GM18861 (cell line): ENCODE results near the gene WFDC9.
"Not testable (repeated sequence)": the region's sequence is repeated elsewhere in the genome, so short reads cannot be mapped to it uniquely, and the experiment has no call there.

ENCODE experiments used
- ATAC-seq: cut with Tn5 transposase; IDR thresholded peaks from one replicate; pipeline ENCODE4 v1.9.1; 2021; ENCODE audit not compliant: unreplicated experiment

Gene WFDC9

DNA sequence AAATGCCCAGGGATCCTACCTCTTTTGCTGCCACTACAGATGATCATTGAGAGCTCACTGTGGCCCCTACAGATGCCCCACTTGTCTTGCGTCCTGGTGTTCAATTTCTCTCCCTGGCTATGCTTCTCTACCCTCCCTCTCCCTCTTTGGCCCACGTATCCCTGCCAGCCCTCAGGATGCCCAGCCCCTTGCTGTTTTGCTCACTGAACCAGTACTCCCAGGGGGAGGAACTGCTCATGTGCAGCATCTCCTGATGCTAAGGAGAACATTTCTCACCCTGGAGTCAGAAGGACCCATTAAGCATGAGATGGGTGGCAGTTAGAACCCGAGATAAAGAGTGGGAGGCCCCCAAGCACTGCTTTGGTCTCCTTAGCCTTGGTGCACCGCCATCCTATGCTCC lies at the start of gene WFDC9:
Gene WFDC9 (minus strand): TSS at position 101 of the 400 bp plus-strand sequence. CDS start 21,103 bp downstream, outside the sequence.
- no peak for ATAC-seq

DNA sequence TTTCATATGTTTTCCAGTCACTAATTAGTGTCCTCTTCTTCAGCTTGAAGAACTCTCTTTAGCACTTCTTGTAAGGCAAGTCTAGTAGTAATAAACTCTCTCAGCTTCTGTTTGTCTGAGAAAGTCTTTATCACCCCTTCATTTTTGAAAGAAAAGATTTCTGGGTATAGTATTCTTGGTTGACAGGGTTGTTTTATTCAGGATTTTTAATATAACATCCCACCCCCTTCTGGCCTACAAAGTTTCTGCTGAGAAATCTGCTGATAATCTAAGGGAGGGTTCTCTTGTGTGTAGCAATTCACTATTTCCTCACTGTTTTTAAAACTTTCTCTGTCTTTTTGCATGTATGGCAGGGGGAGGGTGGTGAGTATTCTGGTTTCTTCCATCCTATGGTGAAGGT lies 48.6 kb upstream of the WFDC9 start:
- no peak for ATAC-seq

DNA sequence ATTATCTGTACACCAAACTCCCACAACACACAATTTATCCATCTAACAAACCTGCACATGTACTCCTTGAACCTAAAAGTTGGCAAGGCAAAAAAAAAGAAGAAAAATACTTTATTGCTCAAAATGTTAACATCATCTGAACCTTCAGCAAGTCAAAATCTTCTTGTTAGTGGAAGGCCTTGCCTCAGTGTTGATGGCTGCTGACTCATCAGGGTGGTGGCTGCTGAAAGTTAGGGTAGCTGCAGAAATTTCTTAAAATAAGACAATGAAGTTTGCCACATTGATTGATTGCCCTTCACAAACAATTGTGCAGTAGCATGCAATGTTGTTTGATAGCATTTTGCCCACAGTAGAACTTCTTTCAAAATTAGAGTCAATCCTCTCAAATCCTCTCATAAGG lies 41.7 kb upstream of the WFDC9 start:
- ATAC-seq = no peak

DNA sequence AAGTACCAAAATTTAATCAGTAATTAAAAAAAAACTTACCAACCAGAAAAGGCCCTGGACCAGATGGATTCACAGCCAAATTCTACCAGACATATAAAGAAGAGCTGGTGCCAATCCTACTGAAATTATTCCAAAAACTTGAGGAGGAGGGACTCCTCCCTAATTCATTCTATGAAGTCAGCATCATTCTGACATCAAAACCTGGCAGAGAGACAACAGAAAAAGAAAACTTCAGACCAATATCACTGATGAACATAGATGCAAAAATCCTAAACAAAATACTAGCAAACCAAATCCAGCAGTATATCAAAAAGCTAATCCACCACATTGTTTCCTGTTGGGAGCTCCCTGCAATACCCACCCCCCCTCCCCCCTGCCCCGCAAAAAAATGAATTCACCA lies 39.1 kb upstream of the WFDC9 start, which contains the start of gene WFDC11:
Gene WFDC11 (minus strand): TSS at position 101 of the 400 bp plus-strand sequence. CDS start 19,639 bp downstream, outside the sequence.
- ATAC-seq = no peak

DNA sequence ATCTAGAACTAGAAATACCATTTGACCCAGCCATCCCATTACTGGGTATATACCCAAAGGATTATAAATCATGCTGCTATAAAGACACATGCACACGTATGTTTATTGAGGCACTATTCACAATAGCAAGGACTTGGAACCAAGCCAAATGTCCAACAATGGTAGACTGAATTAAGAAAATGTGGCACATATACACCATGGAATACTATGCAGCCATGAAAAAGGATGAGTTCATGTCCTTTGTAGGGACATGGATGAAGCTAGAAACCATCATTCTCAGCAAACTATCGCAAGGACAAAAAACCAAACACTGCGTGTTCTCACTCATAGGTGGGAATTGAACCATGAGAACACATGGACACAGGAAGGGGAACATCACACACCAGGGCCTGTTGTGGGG lies 26.0 kb upstream of the WFDC9 start:
- not testable (repeated sequence) for ATAC-seq

DNA sequence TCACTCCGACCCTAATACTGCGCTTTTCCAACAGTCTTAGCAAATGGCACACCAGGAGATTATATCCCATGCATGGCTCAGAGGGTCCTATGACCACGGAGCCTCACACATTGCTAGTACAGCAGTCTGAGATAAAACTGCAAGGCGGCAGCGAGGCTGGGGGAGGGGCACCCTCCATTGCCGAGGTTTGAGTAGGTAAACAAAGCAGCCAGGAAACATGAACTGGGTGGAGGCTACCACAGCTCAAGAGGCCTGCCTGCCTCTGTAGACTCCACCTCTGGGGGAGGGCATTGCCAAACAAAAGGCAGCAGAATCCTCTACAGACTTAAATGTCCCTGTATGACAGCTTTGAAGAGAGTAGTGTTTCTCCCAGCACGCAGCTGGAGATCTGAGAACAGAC lies 20.6 kb upstream of the WFDC9 start:
- ATAC-seq = not testable (repeated sequence)

DNA sequence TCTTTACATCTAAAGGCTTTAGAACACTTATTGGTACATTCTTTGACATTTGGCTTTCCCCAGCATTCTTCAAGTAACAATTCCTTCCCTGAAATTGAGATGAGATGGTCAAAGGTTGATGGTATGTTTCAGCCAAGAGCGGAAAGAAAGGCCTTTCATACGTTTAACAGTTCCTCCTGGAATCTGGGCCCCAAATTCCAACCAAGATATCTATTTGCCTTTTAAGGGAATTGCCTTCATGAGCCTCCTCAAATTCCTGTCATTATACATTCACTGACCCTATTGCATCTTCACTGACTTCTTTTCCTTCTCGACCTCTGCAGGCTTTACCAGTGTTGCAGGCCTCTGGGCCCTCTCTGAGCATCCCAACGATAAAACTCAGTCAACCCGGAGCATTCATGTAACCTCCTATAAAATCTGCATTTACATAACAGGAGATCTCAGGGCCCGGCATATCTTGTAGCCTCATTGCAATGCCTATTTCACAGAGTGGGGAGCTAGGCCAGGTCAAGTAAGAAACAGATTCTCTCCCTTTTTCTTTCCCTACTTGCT lies 18.3 kb upstream of the WFDC9 start:
- no peak for ATAC-seq

DNA sequence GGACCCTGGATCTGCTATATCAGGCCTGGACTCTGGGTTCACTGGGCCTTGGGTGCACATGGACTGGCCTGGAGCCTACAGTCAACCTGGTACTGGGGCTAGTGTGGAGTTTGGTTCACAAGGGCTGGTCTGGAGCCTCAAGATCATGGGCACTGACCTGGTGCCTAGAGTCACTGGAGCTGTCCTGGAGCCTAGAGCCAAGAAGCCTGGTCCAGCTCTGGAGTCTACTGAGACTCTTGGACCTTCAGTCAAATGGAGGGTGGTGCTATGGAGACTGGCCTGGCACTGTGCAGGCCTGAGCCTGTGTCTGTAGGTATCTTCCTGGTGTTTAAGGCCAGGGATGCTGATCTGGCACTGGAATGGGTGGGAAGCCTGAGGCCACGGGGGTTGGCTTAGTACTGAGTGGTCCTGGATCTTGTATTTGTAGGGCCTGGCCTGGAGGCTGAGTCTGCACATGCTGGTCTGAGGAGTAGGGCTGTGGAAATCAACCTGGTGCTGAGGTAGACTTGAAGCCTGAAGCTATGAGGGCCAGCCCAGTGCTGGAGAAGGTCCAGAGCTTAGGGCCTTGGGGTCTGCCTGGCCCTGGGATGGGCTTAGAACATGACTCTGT lies 16.5 kb upstream of the WFDC9 start:
- no peak for ATAC-seq

DNA sequence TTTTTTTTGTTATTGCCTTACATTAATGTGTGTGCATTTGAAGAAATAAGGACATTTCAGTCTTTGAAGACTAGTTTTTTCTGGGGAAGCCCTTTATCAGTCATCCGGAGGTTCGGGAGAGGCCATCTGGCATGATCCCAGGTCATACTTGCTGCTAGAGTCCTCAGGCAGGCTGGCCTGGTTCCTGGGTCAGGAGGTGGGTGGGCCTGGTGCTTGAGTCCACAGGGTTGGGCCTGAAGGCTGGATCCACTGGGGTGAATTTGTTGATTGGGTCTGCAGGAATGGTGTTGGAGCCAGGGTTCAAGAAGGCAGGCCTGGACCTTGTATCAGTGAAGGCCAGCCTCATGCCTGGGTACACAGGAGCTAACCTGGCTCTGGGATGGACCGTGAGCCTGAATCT lies 15.8 kb upstream of the WFDC9 start:
- no peak for ATAC-seq

DNA sequence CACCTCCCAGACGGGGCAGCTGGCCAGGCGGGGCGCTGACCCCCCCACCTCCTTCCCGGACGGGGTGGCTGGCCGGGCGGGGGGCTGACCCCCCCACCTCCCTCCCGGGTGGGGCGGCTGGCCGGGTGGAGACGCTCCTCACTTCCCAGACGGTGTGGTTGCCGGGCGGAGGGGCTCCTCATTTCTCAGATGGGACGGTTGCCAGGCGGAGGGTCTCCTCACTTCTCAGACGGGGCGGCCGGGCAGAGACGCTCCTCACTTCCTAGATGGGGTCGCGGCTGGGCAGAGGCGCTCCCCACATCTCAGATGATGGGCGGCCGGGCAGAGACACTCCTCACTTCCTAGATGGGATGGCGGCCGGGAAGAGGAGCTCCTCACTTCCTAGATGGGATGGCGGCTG lies 14.8 kb upstream of the WFDC9 start:
- ATAC-seq = not testable (repeated sequence)

DNA sequence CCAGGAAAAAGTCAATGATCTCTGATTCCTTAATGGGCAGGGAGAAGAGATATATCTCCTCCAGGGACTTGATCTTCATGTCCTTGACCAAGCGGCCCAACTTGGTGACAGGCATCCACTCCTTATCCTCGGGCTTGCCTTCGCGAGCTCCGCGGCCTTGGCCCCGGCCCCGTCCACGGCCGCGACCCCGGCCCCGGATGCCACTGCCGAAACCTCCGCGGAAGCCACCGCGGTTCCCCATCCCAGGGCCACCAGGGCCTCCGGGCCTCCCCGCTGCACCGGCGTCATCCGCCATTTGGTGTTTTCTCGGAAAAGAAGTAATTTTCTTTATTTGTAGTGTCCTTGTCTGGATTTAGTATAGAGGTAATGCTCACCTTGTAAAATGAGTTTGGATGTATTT lies 10.0 kb upstream of the WFDC9 start:
- not testable (repeated sequence) for ATAC-seq

DNA sequence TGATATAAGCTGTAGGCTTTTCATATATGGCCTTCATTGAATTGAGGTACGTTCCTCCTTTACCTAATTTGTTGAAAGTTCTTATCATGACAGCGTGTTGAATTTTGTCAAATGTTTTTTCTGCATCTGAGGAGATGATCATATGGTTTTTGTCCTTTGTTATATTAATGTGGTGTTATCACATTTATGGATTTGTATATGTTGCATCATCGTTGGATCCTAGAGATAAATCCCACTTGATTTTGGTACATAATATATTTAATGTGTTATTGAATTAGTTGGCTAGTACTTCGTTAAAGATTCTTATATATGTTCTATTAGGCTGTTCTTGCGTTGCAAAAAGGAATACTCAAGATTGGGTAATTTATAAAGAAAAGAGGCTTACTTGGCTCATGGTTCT lies 8.6 kb upstream of the WFDC9 start:
- ATAC-seq = no peak

DNA sequence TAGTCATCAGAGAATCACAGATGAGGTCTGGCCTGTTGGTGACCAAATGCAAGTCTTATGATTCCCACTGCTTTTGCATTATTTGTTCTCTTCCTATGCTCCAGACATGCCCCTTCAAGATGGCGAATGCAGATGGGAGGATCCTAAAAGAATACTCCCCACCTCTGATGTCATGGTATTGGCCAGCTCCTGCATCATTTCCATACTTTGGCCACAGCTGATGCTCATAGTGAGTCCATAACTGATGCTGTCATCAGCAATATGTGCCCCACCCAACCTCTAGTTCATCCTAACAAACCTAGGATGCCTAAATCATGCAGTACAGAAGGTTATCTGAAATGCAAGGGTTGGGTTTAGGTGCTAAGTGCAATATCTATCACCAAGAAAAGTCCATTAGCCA lies 5.4 kb upstream of the WFDC9 start:
- no peak for ATAC-seq

DNA sequence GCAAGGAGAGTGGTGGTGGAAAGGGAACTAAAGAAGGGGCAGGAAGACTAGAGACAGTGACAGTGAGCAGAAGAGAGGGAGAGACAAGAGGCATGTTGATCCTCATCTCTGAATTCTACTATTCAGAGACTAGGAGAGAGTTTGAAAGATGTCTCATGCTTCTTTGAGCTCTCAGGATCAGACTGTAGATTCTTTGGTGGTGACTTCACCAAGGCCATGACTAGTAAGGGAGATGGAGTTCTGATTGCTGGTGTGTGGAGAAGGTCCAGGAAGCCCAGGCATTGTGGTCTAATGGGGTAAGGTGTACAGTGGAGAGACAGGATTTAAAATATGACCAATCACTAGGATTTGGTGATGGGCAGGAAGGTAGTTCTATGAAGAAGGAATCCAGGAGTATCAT lies 713 bp downstream of the WFDC9 start:
- ATAC-seq = no peak

DNA sequence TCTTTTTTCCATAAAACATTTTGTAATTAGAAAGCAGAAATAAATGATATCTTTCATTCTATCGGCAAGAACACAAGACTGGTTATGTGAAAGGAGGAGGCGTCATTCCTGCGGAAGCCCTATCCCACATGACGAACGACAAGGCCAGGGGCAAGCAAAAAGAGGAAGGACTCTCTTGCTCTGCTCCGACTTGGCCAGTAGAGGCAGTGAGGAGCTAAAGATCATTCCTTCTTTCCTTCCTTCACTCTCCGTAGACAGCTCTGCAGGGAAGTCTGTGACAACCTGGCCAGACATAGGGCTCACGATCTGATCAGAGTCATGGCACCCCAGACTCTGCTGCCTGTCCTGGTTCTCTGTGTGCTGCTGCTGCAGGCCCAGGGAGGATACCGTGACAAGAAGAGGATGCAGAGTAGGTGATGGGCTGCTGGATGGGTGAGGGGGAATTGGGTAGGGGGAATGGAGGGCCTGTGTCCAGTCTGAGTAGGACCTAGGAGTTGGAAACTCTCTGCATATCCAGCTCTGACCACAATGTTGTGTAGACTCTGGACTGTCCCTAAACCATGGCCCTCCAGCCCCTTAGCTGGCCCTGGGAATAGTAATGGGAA lies 1.5 kb downstream of the WFDC9 start, which contains the start of gene WFDC10A:
Gene WFDC10A (plus strand): TSS at position 244 of the 605 bp plus-strand sequence. CDS start 75 bp downstream, at position 319.
- ATAC-seq = no peak

DNA sequence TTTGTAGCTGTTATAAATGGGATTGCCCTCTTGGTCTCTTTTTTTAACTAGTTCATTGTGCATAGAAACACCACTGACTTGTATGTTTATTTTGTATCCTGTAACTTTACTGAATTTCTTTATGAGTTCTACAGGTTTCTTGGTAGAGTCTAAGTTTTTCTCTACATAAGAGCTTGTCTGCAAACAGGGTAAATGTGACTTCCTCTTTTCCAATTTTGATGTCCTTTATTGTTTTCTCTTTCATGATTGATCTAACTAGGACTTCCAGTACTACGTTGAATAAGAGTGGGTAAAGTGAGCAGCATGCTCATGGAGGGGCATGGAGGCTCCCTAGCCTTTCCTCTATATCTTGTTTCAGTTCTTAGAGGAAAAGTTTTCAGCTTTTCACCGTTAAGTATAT lies 4.5 kb downstream of the WFDC9 start:
- no peak for ATAC-seq

DNA sequence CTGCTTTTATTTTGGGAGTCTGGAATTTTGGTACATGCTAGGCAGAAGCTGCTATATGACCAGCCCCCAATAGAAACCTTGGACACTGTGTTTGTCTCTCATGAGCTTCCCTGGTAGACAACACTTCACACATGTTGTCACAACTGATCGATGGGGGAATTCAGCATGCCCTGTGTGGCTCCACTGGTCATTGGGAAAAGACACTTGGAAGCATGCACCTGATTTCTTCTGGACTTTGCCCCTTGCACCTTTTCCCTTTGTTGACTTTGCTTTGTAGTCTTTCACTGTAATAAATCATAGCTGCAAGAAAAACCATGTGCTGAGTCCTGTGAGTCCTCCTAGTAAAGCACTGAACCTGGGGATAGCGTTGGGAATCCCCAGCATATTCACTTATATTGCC lies 9.5 kb downstream of the WFDC9 start:
- no peak for ATAC-seq

DNA sequence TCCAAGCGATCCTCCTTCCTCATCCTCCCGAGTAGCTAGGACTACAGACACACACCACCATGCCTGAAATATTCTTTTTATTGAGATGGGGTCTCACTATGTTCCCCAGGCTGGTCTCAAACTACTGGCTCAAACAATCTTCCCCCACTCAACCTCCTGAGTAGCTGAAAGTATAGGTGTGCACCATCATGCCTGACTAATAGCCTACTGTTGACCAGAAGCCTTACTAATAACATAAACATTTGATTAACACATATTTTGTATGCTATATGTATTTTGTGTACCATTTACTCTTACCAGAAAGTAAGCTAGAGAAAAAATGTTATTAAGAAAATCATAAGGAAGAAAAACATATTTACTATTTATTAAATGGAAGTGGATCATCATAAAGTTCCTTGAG lies 13.5 kb downstream of the WFDC9 start:
- ATAC-seq = no peak

DNA sequence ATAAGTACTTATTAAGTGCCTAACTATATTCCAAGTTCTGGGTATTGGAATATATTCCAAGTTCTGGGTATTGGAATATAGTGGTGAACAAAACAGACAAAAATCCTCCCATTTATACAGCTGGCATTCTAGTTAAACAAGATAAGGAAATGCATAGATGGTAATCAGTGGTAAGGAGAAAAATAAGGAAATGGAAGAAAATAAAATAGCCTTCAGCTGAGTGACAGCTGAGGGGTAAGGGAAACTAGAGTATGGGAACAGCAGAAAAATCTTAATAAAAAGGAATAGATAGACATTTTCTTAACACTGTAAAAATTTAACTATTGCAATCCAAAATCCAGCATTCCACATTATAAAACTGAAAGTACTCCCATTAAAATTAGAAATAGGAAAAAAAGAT lies 18.8 kb downstream of the WFDC9 start:
- ATAC-seq = no peak

DNA sequence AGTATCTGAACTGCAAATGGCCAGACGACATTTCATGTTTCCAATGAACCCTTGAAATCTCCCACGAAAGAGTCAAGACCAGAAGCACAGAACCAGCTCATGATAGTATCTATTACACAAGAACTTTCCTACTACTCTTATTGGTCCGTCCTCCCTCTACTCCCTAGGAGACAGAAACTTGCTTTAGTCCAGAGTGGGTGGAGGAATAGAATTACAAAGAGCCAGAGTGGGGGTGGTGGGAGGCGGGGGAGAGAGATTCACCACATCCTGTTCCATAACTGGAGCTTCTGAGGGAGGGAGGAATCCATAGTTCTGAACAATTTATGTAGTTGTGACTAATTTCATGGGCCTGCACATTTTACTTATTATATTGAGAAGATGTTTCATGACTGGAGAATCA lies 20.0 kb downstream of the WFDC9 start:
- ATAC-seq = no peak

DNA sequence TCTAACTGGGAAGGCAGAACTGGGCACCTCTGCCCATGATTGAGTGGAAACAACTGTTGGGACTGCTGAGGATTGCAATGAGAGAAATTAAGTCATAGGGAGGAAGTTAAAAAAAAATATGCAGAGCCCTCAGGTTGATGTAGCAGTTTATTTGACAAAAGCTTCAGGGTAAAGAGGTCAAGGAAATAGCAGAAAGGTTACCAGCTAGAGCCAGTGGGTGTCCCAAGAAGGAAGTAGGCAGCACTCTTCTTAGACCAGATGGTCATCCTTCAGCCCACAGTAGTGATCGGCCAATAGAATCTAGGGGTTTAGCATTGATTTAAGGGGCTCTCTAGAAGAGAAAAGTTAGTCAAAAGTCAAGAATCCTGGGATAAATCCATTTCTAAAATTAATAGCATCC lies 23.3 kb downstream of the WFDC9 start:
- no peak for ATAC-seq

DNA sequence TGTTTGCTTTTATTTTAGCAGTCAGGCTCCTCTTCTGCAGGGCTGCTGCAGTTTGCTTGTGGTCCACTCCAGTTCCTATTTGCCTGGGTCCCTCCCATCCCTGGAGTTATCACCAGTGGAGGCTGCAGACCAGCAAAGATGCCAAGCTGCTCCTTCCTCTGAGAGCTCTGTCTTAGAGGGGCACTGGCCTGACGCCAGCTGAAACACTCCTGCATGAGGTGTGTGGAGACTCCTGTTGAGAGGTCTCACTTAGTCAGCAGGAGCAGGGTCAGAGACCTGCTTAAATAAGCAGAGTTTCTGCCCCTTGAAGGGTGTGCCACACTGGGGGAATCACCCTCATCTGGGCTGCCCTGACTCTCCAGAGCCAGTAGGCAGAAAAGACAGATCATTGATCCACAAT lies 35.8 kb downstream of the WFDC9 start:
- no peak for ATAC-seq

DNA sequence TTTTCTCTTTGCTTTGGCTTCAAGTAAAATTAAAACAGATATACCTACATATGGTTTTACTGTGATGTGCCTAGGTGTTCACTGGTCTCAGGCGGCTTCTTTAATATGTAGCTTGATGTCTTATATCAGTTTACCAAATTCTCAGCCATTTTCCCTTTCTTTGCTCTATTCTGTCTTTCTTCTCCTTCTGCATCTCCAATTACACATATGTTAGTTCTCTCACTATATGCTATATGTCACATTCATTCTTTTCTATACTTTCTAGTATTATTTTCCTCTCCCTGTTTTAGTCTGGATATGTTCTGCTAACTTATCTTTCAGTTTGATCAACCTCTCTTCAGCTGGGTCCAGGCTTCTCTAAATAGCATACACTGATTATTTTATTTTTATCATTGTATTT lies 37.6 kb downstream of the WFDC9 start:
- ATAC-seq = no peak
